Psoas muscle (tissue), 8 donors: ENCODE data around the gene TMEM154. TPM values are rescaled to one million over a fixed set of nuclear protein-coding genes. Genes with fewer than 3 reads are reported as not detected.

Experiments used
- ATAC-seq, 4 donors: fragments of 200-7000 bp; cut with Tn5 transposase; one replicate each; pipeline ENCODE4 v1.9.1; 2020; ENCODE audit warnings: moderate library complexity in 3 of 4, mild to moderate bottlenecking in 2 of 4
- DNase-seq, 2 donors: peaks; one replicate each; pipeline ENCODE4 v3.0.0-alpha.2; 2020
- H3K27ac ChIP-seq: fragments of 200-600 bp; one replicate; pipeline ENCODE4 v1.8.0; 2022
- H3K27me3 ChIP-seq, 3 donors: fragments of 200-600 bp in 1 of 3; one replicate each; pipeline versions ENCODE4 v1.6.1 to v1.8.0; 2013 to 2022; ENCODE audit warnings: low read length in 2 of 3, mild to moderate bottlenecking in 2 of 3, moderate library complexity in 1 of 3; ENCODE audit not compliant: insufficient read depth in 3 of 3
- H3K36me3 ChIP-seq, 2 donors: fragments of 200-600 bp in 1 of 2; one replicate each; pipeline versions ENCODE4 v1.6.1 to v1.8.0; 2013 to 2022; ENCODE audit warnings: low read depth in 1 of 2, mild to moderate bottlenecking in 1 of 2, moderate library complexity in 1 of 2; ENCODE audit not compliant: insufficient read depth in 1 of 2
- H3K4me1 ChIP-seq: fragments of 200-600 bp; one replicate; pipeline ENCODE4 v1.8.0; 2022
- H3K4me3 ChIP-seq: fragments of 200-600 bp; one replicate; pipeline ENCODE4 v1.8.0; 2022; ENCODE audit warnings: mild to moderate bottlenecking
- H3K9me3 ChIP-seq: fragments of 200-600 bp; one replicate; pipeline ENCODE4 v1.8.0; 2022
- WGBS, 3 donors: extraction: QIAGEN DNeasy Blood & Tissue Kit; methylation state at CpG; one replicate each; pipeline versions ENCODE4 v1.1.6 to v1.1.7; 2013; 5-methylcytosine and 5-hydroxymethylcytosine counted together
- intact Hi-C, 2 donors: fragments of 100-400 bp; cut with DNase I; formaldehyde crosslinking; loops; one replicate each; pipeline versions ENCODE4 v1.11.0 to v1.14.2; 2022
- polyA plus RNA-seq, 3 donors: library from polyadenylated mRNA; stranded (reverse); fragments of 200-250 nt; gene quantifications; one replicate each; pipeline ENCODE4 v1.2.3, GENCODE V29; 2013
- total RNA-seq, 4 donors: library from RNA; stranded (reverse); fragmentation: NEBNext Ultra II Directional in 2 of 4; extraction: Animal tissue kit (Norgen Biotek cat#: 25700) in 2 of 4; gene quantifications; one replicate each; pipeline versions ENCODE4 v1.2.1 to v1.2.4, GENCODE V29; 2021 to 2023
- TF ChIP-seq, protein P1 (sequence below): fragments of 200-600 bp; IDR thresholded peaks from one replicate; pipeline ENCODE4 v1.8.0; 2022; ENCODE audit warnings: antibody characterized with exemption
- donor health status: healthy with polysubstance abuse.
- donor health status: DM: no; HTN: no; CAD: no; lungs with moderate emphysema.
- donor health status: Bipolar disorder and iron deficiency.
- donor health status: healthy.
- donor health status: DM: yes; HTN: yes; CAD: no.
- donor health status: DM: no; HTN: no; CAD: no.
- donor health status: DM: no; HTN: no; CAD: no.
- donor health status: DM: yes; HTN: yes; CAD: no.

Gene TMEM154
- total and polyA plus RNA-seq, 7 donors = 0.06 to 0.98 (median 0.40) TPM

DNA sequence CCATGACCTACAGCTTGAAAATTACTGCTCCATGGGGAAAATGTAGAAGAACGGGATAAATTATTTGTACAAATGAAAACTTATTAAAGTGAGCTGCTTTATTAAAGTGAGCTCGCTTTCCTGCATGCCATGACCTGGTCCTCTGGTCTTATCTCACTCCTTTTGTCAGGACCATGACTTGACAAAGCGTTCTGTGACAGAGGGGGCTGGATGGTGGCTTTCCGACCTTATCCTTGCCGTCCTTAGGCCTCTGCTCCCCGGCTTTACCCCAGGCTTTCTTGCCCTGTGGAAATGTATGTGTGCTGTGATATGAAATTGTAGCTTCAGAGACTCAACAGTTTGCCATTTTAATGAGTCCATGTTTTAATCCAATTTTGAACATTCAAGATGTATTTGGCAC, 99.9 kb downstream of the TMEM154 start:
- no peak for DNase-seq
- WGBS, 3 donors = 85 to 89% (median 89%) methylated on average over 6 of the region's 6 CpGs
- Histone ChIP-seq H3K4me1 (no peaks in the 10 kb centered on the region), H3K27me3 (no peaks in the 10 kb centered on the region), H3K4me3 (no peak overlapping the region), H3K36me3 (no peaks in the 10 kb centered on the region), H3K27ac (no peak overlapping the region), H3K9me3 (no peaks in the 10 kb centered on the region)
- intact Hi-C loops = no loop called here
- TF ChIP-seq, protein P1, sequence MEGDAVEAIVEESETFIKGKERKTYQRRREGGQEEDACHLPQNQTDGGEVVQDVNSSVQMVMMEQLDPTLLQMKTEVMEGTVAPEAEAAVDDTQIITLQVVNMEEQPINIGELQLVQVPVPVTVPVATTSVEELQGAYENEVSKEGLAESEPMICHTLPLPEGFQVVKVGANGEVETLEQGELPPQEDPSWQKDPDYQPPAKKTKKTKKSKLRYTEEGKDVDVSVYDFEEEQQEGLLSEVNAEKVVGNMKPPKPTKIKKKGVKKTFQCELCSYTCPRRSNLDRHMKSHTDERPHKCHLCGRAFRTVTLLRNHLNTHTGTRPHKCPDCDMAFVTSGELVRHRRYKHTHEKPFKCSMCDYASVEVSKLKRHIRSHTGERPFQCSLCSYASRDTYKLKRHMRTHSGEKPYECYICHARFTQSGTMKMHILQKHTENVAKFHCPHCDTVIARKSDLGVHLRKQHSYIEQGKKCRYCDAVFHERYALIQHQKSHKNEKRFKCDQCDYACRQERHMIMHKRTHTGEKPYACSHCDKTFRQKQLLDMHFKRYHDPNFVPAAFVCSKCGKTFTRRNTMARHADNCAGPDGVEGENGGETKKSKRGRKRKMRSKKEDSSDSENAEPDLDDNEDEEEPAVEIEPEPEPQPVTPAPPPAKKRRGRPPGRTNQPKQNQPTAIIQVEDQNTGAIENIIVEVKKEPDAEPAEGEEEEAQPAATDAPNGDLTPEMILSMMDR = no peak
- no peak for ATAC-seq

DNA sequence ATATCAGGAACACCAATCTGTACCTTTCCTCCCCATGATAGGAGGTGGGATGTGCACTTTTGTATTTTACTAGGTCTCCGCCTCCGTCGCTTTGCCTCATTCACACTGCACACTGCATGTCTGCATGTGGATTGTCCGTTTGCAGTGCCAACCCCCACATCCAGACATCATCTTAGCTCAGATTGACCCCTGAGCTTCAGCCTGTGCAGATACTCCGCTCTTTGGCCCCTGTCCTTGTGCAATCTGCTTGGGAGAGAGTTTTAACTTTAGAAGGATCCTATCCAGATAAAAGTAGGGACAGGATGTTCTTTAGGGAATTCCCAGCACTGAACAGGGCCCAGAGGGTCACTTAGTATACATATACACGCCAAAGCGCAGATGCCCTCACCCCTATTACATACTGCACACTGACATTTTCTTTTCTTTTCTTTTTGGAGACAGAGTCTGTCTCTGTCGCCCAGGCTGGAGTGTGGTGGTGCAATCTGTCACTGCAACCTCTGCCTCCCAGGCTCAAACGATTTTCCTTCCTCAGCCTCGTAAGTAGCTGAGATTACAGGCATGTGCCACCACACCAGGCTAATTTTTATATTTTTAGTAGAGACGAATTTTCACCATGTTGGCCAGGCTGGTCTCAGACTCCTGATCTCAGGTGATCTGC, 100.6 kb downstream of the TMEM154 start:
- TF ChIP-seq, protein P1 = no peak
- H3K4me3 ChIP-seq = no peak overlapping the region
- no peaks in the 10 kb centered on the region for H3K27me3 ChIP-seq
- no peaks in the 10 kb centered on the region for H3K9me3 ChIP-seq
- intact Hi-C loops = no loop called here
- H3K27ac ChIP-seq = no peak overlapping the region
- H3K36me3 ChIP-seq = no peaks in the 10 kb centered on the region
- no peaks in the 10 kb centered on the region for H3K4me1 ChIP-seq
- WGBS, 3 donors = 72 to 80% (median 78%) methylated on average over 11 of the region's 11 CpGs
- DNase-seq (no peak), ATAC-seq (no peak)

DNA sequence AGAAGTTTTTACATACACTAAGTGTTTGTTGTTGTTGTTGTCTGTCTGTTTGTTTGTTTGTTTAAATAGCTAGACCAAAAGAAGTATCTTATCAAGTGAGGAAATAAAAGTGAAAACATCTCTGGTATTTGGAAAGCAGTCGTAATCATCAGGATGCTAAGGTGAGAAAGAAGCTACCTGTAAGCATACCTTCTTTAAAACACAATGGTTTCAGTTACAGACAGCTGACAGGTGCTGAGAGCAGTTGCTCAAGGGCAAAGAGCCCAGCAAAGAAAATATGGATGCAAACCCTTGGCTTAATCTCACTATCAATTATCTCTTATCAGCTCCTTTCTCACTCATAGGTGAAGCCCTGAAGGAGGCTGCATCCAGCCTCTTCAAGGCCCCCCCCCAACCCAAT, 101.1 kb downstream of the TMEM154 start:
- ATAC-seq = no peak
- TF ChIP-seq, protein P1 = no peak
- intact Hi-C loops = no loop called here
- Histone ChIP-seq H3K27me3 (peaks cover 0 to 1% (median 0%) of the 10 kb centered on the region in 3 donors), H3K4me1 (no peaks in the 10 kb centered on the region), H3K36me3 (no peaks in the 10 kb centered on the region), H3K27ac (no peak overlapping the region), H3K9me3 (no peaks in the 10 kb centered on the region), H3K4me3 (no peak overlapping the region)
- no peak for DNase-seq
- WGBS, 3 donors = 59 to 71% (median 65%) methylated on average over 1 of the region's 1 CpG

DNA sequence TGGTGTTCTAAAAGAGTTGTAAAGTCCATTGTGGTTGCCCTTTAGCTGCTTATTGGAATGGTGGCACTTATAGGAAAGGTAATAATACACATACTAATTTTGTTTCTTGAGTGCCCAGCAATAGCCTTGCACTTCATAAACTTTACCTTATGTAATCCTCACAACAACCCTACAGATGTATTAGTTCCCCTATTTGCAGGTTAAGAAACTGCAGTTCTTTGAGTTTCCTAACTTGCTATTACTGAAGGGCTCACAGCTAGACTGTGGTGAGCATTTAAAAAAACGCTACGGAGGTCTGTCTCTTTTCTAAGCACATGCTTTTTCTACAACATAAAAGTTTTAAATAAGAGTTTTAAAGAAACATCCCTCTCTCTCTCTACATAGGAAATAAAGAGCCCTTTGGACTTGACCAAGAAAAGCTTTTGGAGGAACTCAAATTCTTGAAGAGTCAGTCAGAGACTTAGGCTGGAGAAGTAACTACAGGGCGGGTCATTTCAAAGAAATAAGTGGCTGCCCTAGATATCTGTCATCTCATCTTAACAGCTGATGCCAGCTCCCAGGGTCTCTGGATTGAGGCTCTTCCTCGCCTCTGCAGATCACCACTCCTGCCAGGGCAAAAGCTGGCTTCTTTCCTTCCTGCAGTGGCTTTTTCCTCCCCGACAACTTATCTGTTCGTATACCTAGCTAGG, 101.9 kb downstream of the TMEM154 start:
- TF ChIP-seq, protein P1 = no peak
- no peak for ATAC-seq
- 63 to 64% (median 64%) methylated on average over 6 of the region's 6 CpGs for WGBS, 3 donors

More for the DNA sequence above, 101.9 kb downstream of the TMEM154 start:
- no peaks in the 10 kb centered on the region for H3K36me3 ChIP-seq
- intact Hi-C loops = no loop called here
- H3K27me3 ChIP-seq = peaks cover 0 to 4% (median 0%) of the 10 kb centered on the region in 3 donors
- no peak overlapping the region for H3K27ac ChIP-seq
- H3K4me1 ChIP-seq = no peaks in the 10 kb centered on the region
- H3K4me3 ChIP-seq = no peak overlapping the region
- no peaks in the 10 kb centered on the region for H3K9me3 ChIP-seq
- no peak for DNase-seq
